Prostate gland (tissue), 2 donors: ENCODE measurements around the gene ATRAID. TPM values are rescaled to one million over a fixed set of nuclear protein-coding genes. Genes with fewer than 3 reads are reported as not detected.
A peak's percentile ranks its signal among the peaks of the same experiment; 100 is the strongest.

ENCODE experiments used
- DNase-seq: peaks from one replicate; pipeline ENCODE4 v3.0.0-alpha.2; 2019; ENCODE audit warnings: low spot score
- H3K27ac ChIP-seq, 2 donors: fragments of 200-600 bp; sonication (generic); 2 replicates each; pipeline ENCODE4 v1.5.1; 2017 to 2019
- H3K27me3 ChIP-seq: fragments of 200-600 bp; sonication (generic); replicated peaks from 2 replicates; pipeline ENCODE4 v1.5.1; 2019; ENCODE audit not compliant: insufficient read depth
- H3K36me3 ChIP-seq, 2 donors: fragments of 200-600 bp; sonication (generic); 1 replicate in 1 of 2; 2 replicates in 1 of 2; pipeline versions ENCODE4 v1.5.1 to v1.8.1; 2017 to 2019
- H3K4me1 ChIP-seq: fragments of 200-600 bp; sonication (generic); replicated peaks from 2 replicates; pipeline ENCODE4 v1.5.1; 2019
- H3K4me3 ChIP-seq, 2 donors: fragments of 200-600 bp; sonication (generic); 2 replicates each; pipeline ENCODE4 v1.5.1; 2017 to 2019
- H3K9me3 ChIP-seq: fragments of 200-600 bp; sonication (generic); 2 replicates; pipeline ENCODE4 v1.5.1; 2017
- POLR2A ChIP-seq: fragments of 450-650 bp; IDR thresholded peaks from one replicate; pipeline ENCODE4 v1.6.1; 2016; ENCODE audit warnings: antibody characterized with exemption, mild to moderate bottlenecking
- POLR2AphosphoS5 ChIP-seq: sonication (generic); formaldehyde crosslinking; IDR thresholded peaks from one replicate; pipeline ENCODE4 v1.6.1; 2017; ENCODE audit warnings: antibody characterized with exemption
- WGBS: methylation state at CpG from one replicate; pipeline ENCODE4 v1.1.5; 2018; 5-methylcytosine and 5-hydroxymethylcytosine counted together
- intact Hi-C: fragments of 100-400 bp; cut with DNase I; formaldehyde crosslinking; loops from one replicate; pipeline ENCODE4 v1.14.2; 2022
- total RNA-seq, 2 donors: library from RNA; depleted of rRNA; stranded (reverse); fragments of >200 nt; gene quantifications; one replicate each; pipeline ENCODE4 v1.1.0, GENCODE V29; 2016
- TF ChIP-seq, protein P1 (sequence below), 4 experiments: fragments of 200-600 bp in 2 of 4; fragments of 450-650 bp in 2 of 4; sonication (generic) in 2 of 4; IDR thresholded peaks; 1 replicate in 3 of 4; 2 replicates in 1 of 4; pipeline ENCODE4 v1.5.1; 2016 to 2019; ENCODE audit warnings: antibody characterized with exemption in 4 of 4, mild to moderate bottlenecking in 2 of 4, moderate library complexity in 2 of 4

The ATRAID gene
- total RNA-seq, 2 donors from 2014 or later, result 217 to 222 TPM

GRCh38 chr2:27178469-27178868, 33.4 kb upstream of the ATRAID start:
- 93% methylated on average over 3 of the region's 3 CpGs for WGBS
- H3K27me3 ChIP-seq, result no peaks in the 10 kb centered on the region
- no peaks in the 10 kb centered on the region for H3K4me1 ChIP-seq
- TF ChIP-seq, protein P1, sequence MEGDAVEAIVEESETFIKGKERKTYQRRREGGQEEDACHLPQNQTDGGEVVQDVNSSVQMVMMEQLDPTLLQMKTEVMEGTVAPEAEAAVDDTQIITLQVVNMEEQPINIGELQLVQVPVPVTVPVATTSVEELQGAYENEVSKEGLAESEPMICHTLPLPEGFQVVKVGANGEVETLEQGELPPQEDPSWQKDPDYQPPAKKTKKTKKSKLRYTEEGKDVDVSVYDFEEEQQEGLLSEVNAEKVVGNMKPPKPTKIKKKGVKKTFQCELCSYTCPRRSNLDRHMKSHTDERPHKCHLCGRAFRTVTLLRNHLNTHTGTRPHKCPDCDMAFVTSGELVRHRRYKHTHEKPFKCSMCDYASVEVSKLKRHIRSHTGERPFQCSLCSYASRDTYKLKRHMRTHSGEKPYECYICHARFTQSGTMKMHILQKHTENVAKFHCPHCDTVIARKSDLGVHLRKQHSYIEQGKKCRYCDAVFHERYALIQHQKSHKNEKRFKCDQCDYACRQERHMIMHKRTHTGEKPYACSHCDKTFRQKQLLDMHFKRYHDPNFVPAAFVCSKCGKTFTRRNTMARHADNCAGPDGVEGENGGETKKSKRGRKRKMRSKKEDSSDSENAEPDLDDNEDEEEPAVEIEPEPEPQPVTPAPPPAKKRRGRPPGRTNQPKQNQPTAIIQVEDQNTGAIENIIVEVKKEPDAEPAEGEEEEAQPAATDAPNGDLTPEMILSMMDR (IDR thresholded peaks at IDR 0.05), result no peak
- no peak for TF ChIP-seq POLR2A
- no peak for TF ChIP-seq POLR2AphosphoS5
- no peaks in the 10 kb centered on the region for H3K9me3 ChIP-seq
- no peaks in the 10 kb centered on the region for H3K36me3 ChIP-seq
- intact Hi-C loops, result no loop called here
- H3K4me3 ChIP-seq, result no peak overlapping the region
- DNase-seq, result no peak
- H3K27ac ChIP-seq, result no peak overlapping the region

DNA sequence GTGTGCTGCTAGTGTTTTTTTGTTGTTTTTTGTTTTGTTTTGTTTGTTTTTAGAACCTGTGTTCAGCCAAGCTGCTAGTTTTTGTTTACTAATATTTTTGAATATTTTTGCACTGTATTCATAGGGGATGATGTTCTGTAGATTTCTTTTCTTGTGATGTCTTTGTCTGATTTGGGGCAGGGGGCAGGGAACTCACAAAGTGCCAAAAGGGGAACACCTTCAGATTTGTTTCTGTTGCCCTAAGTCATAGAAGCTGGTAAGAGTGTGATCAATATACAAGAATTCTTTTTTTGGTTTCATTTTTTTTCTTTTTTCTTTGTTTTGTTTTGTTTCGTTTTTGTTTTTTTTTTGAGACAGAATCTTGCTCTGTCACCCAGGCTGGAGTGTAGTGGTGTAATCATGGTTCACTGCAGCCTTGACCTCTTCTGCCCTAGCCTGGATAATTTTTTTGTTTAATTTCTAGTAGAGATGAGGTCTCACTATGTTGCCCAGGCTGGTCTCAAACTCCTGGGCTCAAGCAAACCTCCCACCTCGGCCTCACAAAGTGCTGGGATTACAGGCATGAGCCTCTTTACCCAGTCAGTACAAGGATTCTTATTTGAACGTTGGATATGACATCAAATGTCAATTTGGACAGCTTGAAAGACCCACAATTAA, 32.4 kb upstream of the ATRAID start:
- no peaks in the 10 kb centered on the region for H3K4me1 ChIP-seq
- 79% methylated on average over 3 of the region's 3 CpGs for WGBS
- H3K9me3 ChIP-seq, result no peaks in the 10 kb centered on the region
- intact Hi-C loops, result no loop called here
- H3K4me3 ChIP-seq, result no peak overlapping the region
- DNase-seq, result no peak
- TF ChIP-seq POLR2A (no peak), POLR2AphosphoS5 (no peak)
- TF ChIP-seq, protein P1 (IDR thresholded peaks at IDR 0.05), result no peak
- no peak overlapping the region for H3K27ac ChIP-seq
- no peaks in the 10 kb centered on the region for H3K36me3 ChIP-seq
- no peaks in the 10 kb centered on the region for H3K27me3 ChIP-seq

GRCh38 chr2:27182346-27182745, 29.5 kb upstream of the ATRAID start:
- Histone ChIP-seq H3K4me1 (no peaks in the 10 kb centered on the region), H3K9me3 (no peaks in the 10 kb centered on the region), H3K27ac (no peak overlapping the region), H3K36me3 (no peaks in the 10 kb centered on the region), H3K27me3 (no peaks in the 10 kb centered on the region), H3K4me3 (no peak overlapping the region)
- DNase-seq, result no peak
- intact Hi-C loops, result no loop called here
- TF ChIP-seq, protein P1 (IDR thresholded peaks at IDR 0.05), result no peak
- TF ChIP-seq POLR2AphosphoS5 (no peak), POLR2A (no peak)
- 61% methylated on average over 4 of the region's 4 CpGs for WGBS

DNA sequence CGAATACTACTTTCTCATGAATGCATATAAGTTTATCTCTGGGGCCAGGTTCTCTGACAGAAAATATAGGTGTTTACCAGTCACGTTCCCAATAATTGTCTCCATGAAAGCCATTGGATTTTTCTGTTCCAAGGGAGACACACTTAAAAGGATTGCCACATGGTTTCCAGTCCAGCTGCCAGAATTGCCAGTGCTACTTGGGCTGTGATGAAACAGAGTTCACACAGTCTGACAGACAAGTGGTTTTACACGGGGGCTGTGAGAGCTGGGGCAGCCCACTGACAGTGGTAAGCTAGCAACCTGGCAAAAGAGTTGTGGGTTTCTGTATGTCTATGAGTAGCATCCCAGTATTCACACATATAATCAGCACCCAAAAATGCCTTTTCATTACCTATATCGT, 27.7 kb upstream of the ATRAID start:
- 60% methylated on average over 4 of the region's 4 CpGs for WGBS
- H3K36me3 ChIP-seq, result no peaks in the 10 kb centered on the region
- H3K4me1 ChIP-seq, result no peaks in the 10 kb centered on the region
- no peak for DNase-seq
- intact Hi-C loops, result no loop called here
- H3K27ac ChIP-seq, result peak overlapping the region in 1 of 2 donors; percentile 56
- H3K9me3 ChIP-seq, result no peaks in the 10 kb centered on the region
- no peak for TF ChIP-seq POLR2AphosphoS5
- TF ChIP-seq, protein P1 (IDR thresholded peaks at IDR 0.05), result no peak
- TF ChIP-seq POLR2A, result no peak
- no peaks in the 10 kb centered on the region for H3K27me3 ChIP-seq
- no peak overlapping the region for H3K4me3 ChIP-seq

GRCh38 chr2:27185331-27186026, 26.4 kb upstream of the ATRAID start:
- no peak for TF ChIP-seq POLR2A
- TF ChIP-seq POLR2AphosphoS5, result peak; percentile 2
- TF ChIP-seq, protein P1 (IDR thresholded peaks at IDR 0.05), result no peak
- Histone ChIP-seq H3K27me3 (no peaks in the 10 kb centered on the region), H3K9me3 (no peaks in the 10 kb centered on the region), H3K36me3 (no peaks in the 10 kb centered on the region), H3K4me3 (no peak overlapping the region), H3K4me1 (no peaks in the 10 kb centered on the region), H3K27ac (peak overlapping the region; percentile 49 to 56)
- WGBS, result 15% methylated on average over 6 of the region's 6 CpGs
- DNase-seq, result no peak
- intact Hi-C loops, result no loop called here
